DND-41 (cell line): ENCODE measurements around the gene POM121L2.

Source experiments
- EZH2 ChIP-seq: IDR thresholded peaks from 3 replicates; pipeline ENCODE4 v1.6.1; 2012; ENCODE audit warnings: borderline replicate concordance, low read depth, mild to moderate bottlenecking, moderate library complexity, low read length, inconsistent platforms; ENCODE audit not compliant: severe bottlenecking
- TF ChIP-seq, protein P1 (sequence below): IDR thresholded peaks from 2 replicates; pipeline ENCODE4 v1.5.1; 2012; ENCODE audit warnings: borderline replicate concordance, low read length, moderate library complexity, mild to moderate bottlenecking; ENCODE audit not compliant: poor library complexity, severe bottlenecking; ENCODE audit errors: extremely low read depth

DNA sequence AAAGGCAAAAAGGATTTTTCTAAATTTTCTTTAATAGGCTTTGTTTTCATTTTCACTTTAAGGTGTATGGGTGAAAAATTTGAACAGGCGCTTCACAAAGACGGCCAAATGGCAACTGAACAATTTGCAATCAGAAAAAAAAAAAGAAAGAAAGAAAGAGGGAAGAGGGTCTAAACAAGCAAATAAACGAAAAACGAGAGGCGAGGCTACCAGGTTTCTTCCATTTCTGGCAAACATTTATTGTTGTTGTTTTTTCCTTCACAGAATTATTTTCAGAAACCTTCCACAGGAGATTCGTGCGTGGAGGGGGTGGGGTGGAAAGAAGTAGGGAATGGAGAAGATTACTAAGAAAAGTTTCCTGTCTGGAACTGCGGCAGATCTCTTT lies 24.3 kb downstream of the POM121L2 start:
- TF ChIP-seq, protein P1, sequence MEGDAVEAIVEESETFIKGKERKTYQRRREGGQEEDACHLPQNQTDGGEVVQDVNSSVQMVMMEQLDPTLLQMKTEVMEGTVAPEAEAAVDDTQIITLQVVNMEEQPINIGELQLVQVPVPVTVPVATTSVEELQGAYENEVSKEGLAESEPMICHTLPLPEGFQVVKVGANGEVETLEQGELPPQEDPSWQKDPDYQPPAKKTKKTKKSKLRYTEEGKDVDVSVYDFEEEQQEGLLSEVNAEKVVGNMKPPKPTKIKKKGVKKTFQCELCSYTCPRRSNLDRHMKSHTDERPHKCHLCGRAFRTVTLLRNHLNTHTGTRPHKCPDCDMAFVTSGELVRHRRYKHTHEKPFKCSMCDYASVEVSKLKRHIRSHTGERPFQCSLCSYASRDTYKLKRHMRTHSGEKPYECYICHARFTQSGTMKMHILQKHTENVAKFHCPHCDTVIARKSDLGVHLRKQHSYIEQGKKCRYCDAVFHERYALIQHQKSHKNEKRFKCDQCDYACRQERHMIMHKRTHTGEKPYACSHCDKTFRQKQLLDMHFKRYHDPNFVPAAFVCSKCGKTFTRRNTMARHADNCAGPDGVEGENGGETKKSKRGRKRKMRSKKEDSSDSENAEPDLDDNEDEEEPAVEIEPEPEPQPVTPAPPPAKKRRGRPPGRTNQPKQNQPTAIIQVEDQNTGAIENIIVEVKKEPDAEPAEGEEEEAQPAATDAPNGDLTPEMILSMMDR: no peak
- no peak for TF ChIP-seq EZH2
